HepG2 (cell line): ENCODE measurements around the gene PDK2. TPM values are rescaled to one million over a fixed set of nuclear protein-coding genes. Genes with fewer than 3 reads are reported as not detected.

Experiments used
- BHLHE40 ChIP-seq: IDR thresholded peaks from 2 replicates; pipeline ENCODE4 v1.6.1; 2011; ENCODE audit warnings: low read length, improper control_type of control experiment
- DMTF1 ChIP-seq: sonication (generic); formaldehyde crosslinking; IDR thresholded peaks from 2 replicates; pipeline ENCODE4 v1.4.0; 2020; ENCODE audit warnings: mild to moderate bottlenecking, missing genetic modification reagents
- EHMT2 ChIP-seq: fragments of 200-600 bp; sonication (generic); IDR thresholded peaks from 2 replicates; pipeline ENCODE4 v1.7.0; 2017; ENCODE audit warnings: antibody characterized with exemption, low read depth, low read length, borderline replicate concordance
- ELF1 ChIP-seq: sonication (generic); formaldehyde crosslinking; IDR thresholded peaks from 2 replicates; pipeline ENCODE4 v1.4.0; 2020; ENCODE audit warnings: missing genetic modification reagents
- HMGXB4 ChIP-seq, 2 experiments: sonication (generic) in 1 of 2; formaldehyde crosslinking in 1 of 2; IDR thresholded peaks; 2 replicates each; pipeline versions ENCODE4 v1.4.0 to v1.6.1; 2018 to 2020; ENCODE audit warnings: missing genetic modification reagents in 2 of 2, borderline replicate concordance in 1 of 2, low read depth in 1 of 2, mild to moderate bottlenecking in 1 of 2, missing biosample characterization in 1 of 2
- MED13 ChIP-seq: sonication (generic); formaldehyde crosslinking; IDR thresholded peaks from 2 replicates; pipeline ENCODE4 v1.5.0; 2020; ENCODE audit warnings: missing genetic modification reagents
- MNT ChIP-seq: fragments of 450-650 bp; IDR thresholded peaks from 2 replicates; pipeline ENCODE4 v1.6.1; 2016
- MTA1 ChIP-seq: sonication (generic); formaldehyde crosslinking; IDR thresholded peaks from 2 replicates; pipeline ENCODE4 v1.4.0; 2020; ENCODE audit warnings: missing genetic modification reagents, mild to moderate bottlenecking, borderline replicate concordance
- NFKB2 ChIP-seq: sonication (generic); formaldehyde crosslinking; IDR thresholded peaks from 2 replicates; pipeline ENCODE4 v1.4.0; 2020; ENCODE audit warnings: missing genetic modification reagents, borderline replicate concordance
- PHB2 ChIP-seq: fragments of 450-650 bp; IDR thresholded peaks from 2 replicates; pipeline ENCODE4 v1.6.1; 2018; ENCODE audit not compliant: partially characterized antibody
- RFX5 ChIP-seq: IDR thresholded peaks from 2 replicates; pipeline ENCODE4 v1.6.1; 2011; ENCODE audit warnings: low read depth, low read length, improper control_type of control experiment
- SOX13 ChIP-seq, 3 experiments: fragments of 450-650 bp in 1 of 3; sonication (generic) in 1 of 3; formaldehyde crosslinking in 1 of 3; IDR thresholded peaks in 2 of 3; conservative IDR thresholded peaks in 1 of 3; 2 replicates each; pipeline versions ENCODE4 v1.5.0 to v1.6.1; 2016 to 2020; ENCODE audit warnings: antibody characterized with exemption in 1 of 3, mild to moderate bottlenecking in 1 of 3, missing compliant biosample characterization in 1 of 3, missing genetic modification reagents in 1 of 3, moderate library complexity in 1 of 3
- TRAFD1 ChIP-seq: sonication (generic); formaldehyde crosslinking; IDR thresholded peaks from 2 replicates; pipeline ENCODE4 v1.5.1; 2020; ENCODE audit warnings: missing genetic modification reagents, mild to moderate bottlenecking, borderline replicate concordance
- U2AF1 ChIP-seq: fragments of 200-400 bp; formaldehyde crosslinking; optimal IDR thresholded peaks from 2 replicates; pipeline ENCODE3; 2017; ENCODE audit warnings: mild to moderate bottlenecking, low read depth, low read length
- ZNF17 ChIP-seq: sonication (generic); formaldehyde crosslinking; IDR thresholded peaks from 2 replicates; pipeline ENCODE4 v1.5.0; 2020; ENCODE audit warnings: mild to moderate bottlenecking, missing genetic modification reagents
- ZNF639 ChIP-seq: conservative IDR thresholded peaks from 2 replicates; pipeline ENCODE4 v1.6.1; 2018; ENCODE audit warnings: missing genetic modification reagents
- ZNF709 ChIP-seq: sonication (generic); formaldehyde crosslinking; IDR thresholded peaks from 2 replicates; pipeline ENCODE4 v1.5.0; 2020; ENCODE audit warnings: mild to moderate bottlenecking, missing genetic modification reagents
- ZNF720 ChIP-seq: sonication (generic); formaldehyde crosslinking; IDR thresholded peaks from 2 replicates; pipeline ENCODE4 v1.4.0; 2020; ENCODE audit warnings: missing genetic modification reagents
- ZNF740 ChIP-seq: sonication (generic); formaldehyde crosslinking; IDR thresholded peaks from 2 replicates; pipeline ENCODE4 v1.4.0; 2020; ENCODE audit warnings: missing genetic modification reagents
- ZZZ3 ChIP-seq: sonication (generic); formaldehyde crosslinking; IDR thresholded peaks from 2 replicates; pipeline ENCODE4 v1.4.0; 2020; ENCODE audit warnings: missing genetic modification reagents, mild to moderate bottlenecking, borderline replicate concordance
- polyA plus RNA-seq, 8 experiments: library from polyadenylated mRNA; depleted of rRNA in 3 of 8; stranded (reverse) in 7 of 8; unstranded in 1 of 8; fragments of >200 nt; fragmentation: Illumina TruSeq in 4 of 8; extraction: Trizol in 4 of 8; gene quantifications; 2 replicates each; pipeline versions ENCODE4 v1.2.1 to v1.2.3, GENCODE V29; 2011 to 2016; ENCODE audit warnings: low read depth in 4 of 8, missing spikeins in 1 of 8, mixed read lengths in 1 of 8; ENCODE audit not compliant: insufficient read depth in 1 of 8
- total RNA-seq, 5 experiments: library from RNA; depleted of rRNA; stranded (reverse); fragments of >200 nt; fragmentation: Illumina TruSeq; extraction: Trizol; gene quantifications; 2 replicates each; pipeline ENCODE4 v1.2.3, GENCODE V29; 2016; ENCODE audit warnings: low read depth in 1 of 5

The PDK2 gene
- total and polyA plus RNA-seq, 2 of the 13 experiments (the other 11 are each of a cell fraction or from before 2014, with no cell fraction given) = 18.5 to 59.7 TPM

GRCh38 chr17:50087246-50087911, 7.8 kb upstream of the PDK2 start (continued):
- no peak for TF ChIP-seq ZZZ3 (CRISPR knock-in tag)
- 0 out of 2 replicates have a peak, but pooled peaks have one; percentile 35 for TF ChIP-seq NFKB2
- TF ChIP-seq ZNF740 (CRISPR knock-in tag) = no peak
- TF ChIP-seq ZNF709 = no peak
- no peak for TF ChIP-seq MED13 (CRISPR knock-in tag)
- TF ChIP-seq MNT = no peak
- no peak for TF ChIP-seq RFX5
- no peak for TF ChIP-seq ZNF639 (CRISPR knock-in tag)
- no peak for TF ChIP-seq TRAFD1 (CRISPR knock-in tag)
- TF ChIP-seq HMGXB4 (CRISPR knock-in tag; IDR thresholded peaks at IDR 0.05; ENCODE audit: borderline replicate concordance in 1 of 2, low read depth in 1 of 2) = peak in 1 of 2 experiments; percentile 69; a peak in 2 of 4 replicates
- TF ChIP-seq EHMT2 = no peak
- TF ChIP-seq ZNF720 (CRISPR knock-in tag) = no peak
- TF ChIP-seq ZNF17 (CRISPR knock-in tag) = no peak
- peak; percentile 11; the same call in 1 of the 2 replicates for TF ChIP-seq BHLHE40
- TF ChIP-seq SOX13 (IDR thresholded peaks at IDR 0.05) = no peak
- TF ChIP-seq SOX13 (CRISPR knock-in tag; conservative IDR thresholded peaks at IDR 0.05 in 1 of 2, IDR thresholded peaks at IDR 0.05 in 1 of 2) = no peak
- no peak for TF ChIP-seq PHB2
- no peak for TF ChIP-seq U2AF1
- no peak; the same call in 1 of the 2 replicates for TF ChIP-seq ELF1 (CRISPR knock-in tag)
- TF ChIP-seq MTA1 (CRISPR knock-in tag) = no peak
- TF ChIP-seq DMTF1 = no peak
